ENCODE measurements around the gene ELF1.

ELF1 gene

GRCh38 chr13:41054919-41055619 is 36.0 kb upstream of the ELF1 start:
- Histone ChIP-seq H3K9me3 (replicated peaks in 1 of 2; ENCODE audit: control insufficient read depth in 2 of 2, insufficient read depth in 1 of 2, low read depth in 1 of 2, low read length in 2 of 2) (no peaks in the 10 kb centered on the region), H3K36me3 (replicated peaks in 1 of 2; ENCODE audit: control insufficient read depth in 2 of 2, insufficient read depth in 2 of 2, low read length in 2 of 2) (no peaks in the 10 kb centered on the region), H3K9ac (ENCODE audit: low read depth, low read length, poor library complexity) (no peak overlapping the region), H2AK5ac (ENCODE audit: low read depth, low read length) (no peak overlapping the region), H2AFZ (ENCODE audit: low read length) (no peak overlapping the region), H2BK5ac (ENCODE audit: low read length) (no peak overlapping the region), H3K23ac (ENCODE audit: low read depth, low read length, poor library complexity) (no peak overlapping the region), H4K91ac (ENCODE audit: low read depth, low read length, poor library complexity) (no peak overlapping the region), H3K79me1 (ENCODE audit: low read depth, low read length) (no peaks in the 10 kb centered on the region), H3K27me3 (ENCODE audit: control insufficient read depth in 3 of 3, insufficient read depth in 3 of 3, low read depth in 1 of 3, low read length in 3 of 3) (no peaks in the 10 kb centered on the region), H3K4me2 (ENCODE audit: insufficient read depth, low read length, poor library complexity, severe bottlenecking) (no peak overlapping the region), H4K8ac (ENCODE audit: low read depth, low read length) (no peak overlapping the region), H3K18ac (ENCODE audit: low read length) (no peak overlapping the region), H2BK12ac (ENCODE audit: low read length) (no peak overlapping the region), H3K4me3 (ENCODE audit: low read length in 2 of 2) (no peak overlapping the region), H3K27ac (replicated peaks; ENCODE audit: low read length) (no peak overlapping the region), H3K4ac (ENCODE audit: low read length) (no peak overlapping the region), H2BK15ac (ENCODE audit: low read length) (no peak overlapping the region), H3K4me1 (ENCODE audit: control insufficient read depth in 2 of 2, insufficient read depth in 1 of 2, low read depth in 1 of 2, low read length in 2 of 2) (peaks cover 0 to 1% of the 10 kb centered on the region in 2 donors), H3K14ac (ENCODE audit: low read length) (no peak overlapping the region), H2BK120ac (ENCODE audit: low read depth, low read length) (no peak overlapping the region)
- WGBS, 2 donors (ENCODE audit: extremely low coverage in 2 of 2, insufficient read length in 2 of 2, insufficient replicate concordance in 1 of 2): no CpG with 5 or more reads among the region's 5 CpGs
- no peak for DNase-seq (ENCODE audit: low spot score)

DNA sequence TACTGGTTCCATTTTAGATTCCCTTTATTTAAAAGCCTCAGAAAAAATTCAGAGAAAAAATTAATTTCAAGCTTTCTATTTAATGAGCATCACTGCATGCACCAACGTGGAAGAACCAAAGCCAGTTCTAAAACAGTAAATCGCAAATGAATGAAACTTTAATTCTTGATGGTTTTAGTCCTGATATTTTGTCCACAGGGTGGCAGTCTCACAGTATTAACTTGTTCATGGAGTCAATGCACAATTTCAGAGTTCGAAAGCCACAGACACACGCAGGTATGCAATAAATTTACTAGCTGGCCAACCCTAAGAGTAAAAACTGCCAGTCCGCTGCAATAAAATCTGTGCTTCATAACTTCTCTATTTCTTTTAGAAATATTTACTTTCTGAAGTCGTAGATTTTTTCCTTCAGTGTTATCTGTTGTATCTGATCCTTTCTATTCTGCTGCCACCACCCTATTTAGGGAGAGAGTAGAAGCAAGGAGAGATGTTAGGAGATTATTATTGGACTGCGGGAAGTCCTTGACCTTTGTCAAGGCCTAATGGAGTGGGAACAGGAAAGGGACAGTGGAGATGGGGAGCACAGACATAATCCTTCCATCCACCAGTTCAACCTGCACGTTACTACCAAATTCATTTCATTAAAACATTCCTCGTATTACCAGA is 35.2 kb upstream of the ELF1 start:
- H4K8ac ChIP-seq (ENCODE audit: low read depth, low read length): no peak overlapping the region
- H3K14ac ChIP-seq (ENCODE audit: low read length): no peak overlapping the region
- no peak overlapping the region for H2BK15ac ChIP-seq (ENCODE audit: low read length)
- H2AFZ ChIP-seq (ENCODE audit: low read length): no peak overlapping the region
- H3K9ac ChIP-seq (ENCODE audit: low read depth, low read length, poor library complexity): no peak overlapping the region
- H2BK120ac ChIP-seq (ENCODE audit: low read depth, low read length): no peak overlapping the region
- no peak overlapping the region for H2BK12ac ChIP-seq (ENCODE audit: low read length)
- no peak overlapping the region for H3K27ac ChIP-seq (replicated peaks; ENCODE audit: low read length)
- no peak overlapping the region for H3K4me3 ChIP-seq (ENCODE audit: low read length in 2 of 2)
- no peak for DNase-seq (ENCODE audit: low spot score)
- WGBS, 2 donors (ENCODE audit: extremely low coverage in 2 of 2, insufficient read length in 2 of 2, insufficient replicate concordance in 1 of 2): 100% methylated on average over 1 to 2 of the region's 9 CpGs
- no peak overlapping the region for H3K4ac ChIP-seq (ENCODE audit: low read length)
- H3K9me3 ChIP-seq (replicated peaks in 1 of 2; ENCODE audit: control insufficient read depth in 2 of 2, insufficient read depth in 1 of 2, low read depth in 1 of 2, low read length in 2 of 2): peaks cover 0 to 2% of the 10 kb centered on the region in 2 donors
- no peaks in the 10 kb centered on the region for H3K79me1 ChIP-seq (ENCODE audit: low read depth, low read length)
- no peak overlapping the region for H3K23ac ChIP-seq (ENCODE audit: low read depth, low read length, poor library complexity)
- H3K36me3 ChIP-seq (replicated peaks in 1 of 2; ENCODE audit: control insufficient read depth in 2 of 2, insufficient read depth in 2 of 2, low read length in 2 of 2): no peaks in the 10 kb centered on the region
- H3K4me2 ChIP-seq (ENCODE audit: insufficient read depth, low read length, poor library complexity, severe bottlenecking): no peak overlapping the region
- no peak overlapping the region for H2AK5ac ChIP-seq (ENCODE audit: low read depth, low read length)
- H4K91ac ChIP-seq (ENCODE audit: low read depth, low read length, poor library complexity): no peak overlapping the region
- H3K18ac ChIP-seq (ENCODE audit: low read length): no peak overlapping the region
- no peaks in the 10 kb centered on the region for H3K27me3 ChIP-seq (ENCODE audit: control insufficient read depth in 3 of 3, insufficient read depth in 3 of 3, low read depth in 1 of 3, low read length in 3 of 3)
- H2BK5ac ChIP-seq (ENCODE audit: low read length): no peak overlapping the region
- peaks cover 0 to 1% of the 10 kb centered on the region in 2 donors for H3K4me1 ChIP-seq (ENCODE audit: control insufficient read depth in 2 of 2, insufficient read depth in 1 of 2, low read depth in 1 of 2, low read length in 2 of 2)

DNA sequence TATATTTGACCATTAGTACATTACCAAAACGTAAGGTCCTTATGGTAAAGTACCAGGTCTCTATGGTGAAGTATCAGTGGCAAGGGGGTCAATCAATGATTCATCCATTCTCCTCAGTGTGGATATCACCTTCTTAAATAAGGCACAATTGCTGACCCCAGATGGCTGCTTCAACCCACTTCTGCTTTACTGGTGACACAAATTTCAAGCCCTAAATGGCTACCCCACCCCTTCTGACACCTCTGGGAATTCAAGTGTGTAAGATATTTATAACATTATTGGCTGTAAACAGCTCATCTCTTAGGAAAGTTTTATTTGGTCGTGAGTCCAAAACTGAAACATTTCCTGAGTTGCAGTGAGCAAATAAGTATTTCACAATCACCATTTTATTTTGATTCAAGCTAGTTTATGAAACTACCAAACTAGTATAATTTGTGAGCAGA is 34.3 kb upstream of the ELF1 start:
- Histone ChIP-seq H2BK12ac (ENCODE audit: low read length) (no peak overlapping the region), H3K23ac (ENCODE audit: low read depth, low read length, poor library complexity) (no peak overlapping the region), H3K4me2 (ENCODE audit: insufficient read depth, low read length, poor library complexity, severe bottlenecking) (no peak overlapping the region), H3K18ac (ENCODE audit: low read length) (no peak overlapping the region), H2BK120ac (ENCODE audit: low read depth, low read length) (no peak overlapping the region), H3K4ac (ENCODE audit: low read length) (no peak overlapping the region), H2AFZ (ENCODE audit: low read length) (no peak overlapping the region), H3K27me3 (ENCODE audit: control insufficient read depth in 3 of 3, insufficient read depth in 3 of 3, low read depth in 1 of 3, low read length in 3 of 3) (no peaks in the 10 kb centered on the region), H2BK15ac (ENCODE audit: low read length) (no peak overlapping the region), H3K14ac (ENCODE audit: low read length) (no peak overlapping the region), H2AK5ac (ENCODE audit: low read depth, low read length) (no peak overlapping the region), H4K91ac (ENCODE audit: low read depth, low read length, poor library complexity) (no peak overlapping the region), H3K9ac (ENCODE audit: low read depth, low read length, poor library complexity) (no peak overlapping the region), H3K4me3 (ENCODE audit: low read length in 2 of 2) (no peak overlapping the region), H4K8ac (ENCODE audit: low read depth, low read length) (no peak overlapping the region), H3K4me1 (ENCODE audit: control insufficient read depth in 2 of 2, insufficient read depth in 1 of 2, low read depth in 1 of 2, low read length in 2 of 2) (peaks cover 0 to 1% of the 10 kb centered on the region in 2 donors), H3K9me3 (replicated peaks in 1 of 2; ENCODE audit: control insufficient read depth in 2 of 2, insufficient read depth in 1 of 2, low read depth in 1 of 2, low read length in 2 of 2) (peaks cover under 1 to 2% of the 10 kb centered on the region in 2 donors), H2BK5ac (ENCODE audit: low read length) (no peak overlapping the region), H3K79me1 (ENCODE audit: low read depth, low read length) (no peaks in the 10 kb centered on the region), H3K36me3 (replicated peaks in 1 of 2; ENCODE audit: control insufficient read depth in 2 of 2, insufficient read depth in 2 of 2, low read length in 2 of 2) (no peaks in the 10 kb centered on the region), H3K27ac (replicated peaks; ENCODE audit: low read length) (no peak overlapping the region)
- DNase-seq (ENCODE audit: low spot score): no peak
- WGBS, 2 donors (ENCODE audit: extremely low coverage in 2 of 2, insufficient read length in 2 of 2, insufficient replicate concordance in 1 of 2): no CpG with 5 or more reads among the region's 2 CpGs

GRCh38 chr13:41052441-41052840 is 33.3 kb upstream of the ELF1 start:
- Histone ChIP-seq H3K23ac (ENCODE audit: low read depth, low read length, poor library complexity) (no peak overlapping the region), H3K27me3 (ENCODE audit: control insufficient read depth in 3 of 3, insufficient read depth in 3 of 3, low read depth in 1 of 3, low read length in 3 of 3) (no peaks in the 10 kb centered on the region), H2BK12ac (ENCODE audit: low read length) (no peak overlapping the region), H3K14ac (ENCODE audit: low read length) (no peak overlapping the region), H3K9ac (ENCODE audit: low read depth, low read length, poor library complexity) (no peak overlapping the region), H3K18ac (ENCODE audit: low read length) (no peak overlapping the region), H3K4me1 (ENCODE audit: control insufficient read depth in 2 of 2, insufficient read depth in 1 of 2, low read depth in 1 of 2, low read length in 2 of 2) (peaks cover 0 to 1% of the 10 kb centered on the region in 2 donors), H3K36me3 (replicated peaks in 1 of 2; ENCODE audit: control insufficient read depth in 2 of 2, insufficient read depth in 2 of 2, low read length in 2 of 2) (peaks cover 0 to 1% of the 10 kb centered on the region in 2 donors), H4K91ac (ENCODE audit: low read depth, low read length, poor library complexity) (no peak overlapping the region), H4K8ac (ENCODE audit: low read depth, low read length) (no peak overlapping the region), H2BK15ac (ENCODE audit: low read length) (no peak overlapping the region), H2BK120ac (ENCODE audit: low read depth, low read length) (no peak overlapping the region), H3K79me1 (ENCODE audit: low read depth, low read length) (no peaks in the 10 kb centered on the region), H2AK5ac (ENCODE audit: low read depth, low read length) (no peak overlapping the region), H2AFZ (ENCODE audit: low read length) (no peak overlapping the region), H3K4me3 (ENCODE audit: low read length in 2 of 2) (no peak overlapping the region), H3K4me2 (ENCODE audit: insufficient read depth, low read length, poor library complexity, severe bottlenecking) (no peak overlapping the region), H3K27ac (replicated peaks; ENCODE audit: low read length) (no peak overlapping the region), H3K9me3 (replicated peaks in 1 of 2; ENCODE audit: control insufficient read depth in 2 of 2, insufficient read depth in 1 of 2, low read depth in 1 of 2, low read length in 2 of 2) (peaks cover 4 to 5% of the 10 kb centered on the region in 2 donors), H2BK5ac (ENCODE audit: low read length) (no peak overlapping the region), H3K4ac (ENCODE audit: low read length) (no peak overlapping the region)
- no peak for DNase-seq (ENCODE audit: low spot score)
- WGBS, 2 donors (ENCODE audit: extremely low coverage in 2 of 2, insufficient read length in 2 of 2, insufficient replicate concordance in 1 of 2): no CpG with 5 or more reads among the region's 3 CpGs

Measured in neuronal stem cell (in vitro differentiated cells).